ENCODE data around the gene GALM. TPM values are rescaled to one million over a fixed set of nuclear protein-coding genes. Genes with fewer than 3 reads are reported as not detected.

GALM gene
- total and polyA plus RNA-seq, 2 donors (not counting 3 experiments of a cell fraction or from before 2014, with no cell fraction given) = 4.8 to 6.1 TPM

DNA sequence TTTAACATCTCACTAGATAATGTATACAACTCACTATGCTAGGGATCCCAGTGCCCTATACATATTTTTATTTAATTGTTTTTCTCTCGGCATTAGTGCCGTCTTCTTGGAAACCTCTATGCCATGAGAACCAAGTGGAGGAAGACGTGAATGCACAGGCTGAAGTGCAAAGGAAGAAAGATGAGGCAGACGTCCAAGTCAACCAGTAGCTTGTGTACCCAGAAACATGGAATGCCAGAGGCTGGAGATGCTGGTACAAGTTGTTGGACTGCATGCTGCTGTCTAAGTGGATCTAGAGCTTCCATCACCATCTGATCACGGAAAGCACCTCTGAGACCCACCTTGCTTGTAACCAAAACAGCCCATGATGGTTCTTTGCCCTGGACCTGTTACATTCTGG lies 99.6 kb downstream of the GALM start:
- Histone ChIP-seq H3K36me3 (ENCODE audit: control insufficient read depth in 2 of 2, extremely low read depth in 1 of 2, insufficient read depth in 2 of 2, low read length in 2 of 2) (no peaks in the 10 kb centered on the region), H3K79me2 (ENCODE audit: control insufficient read depth, insufficient read depth, low read length) (no peaks in the 10 kb centered on the region), H3K27me3 (ENCODE audit: control insufficient read depth in 2 of 2, insufficient read depth in 2 of 2, low read length in 2 of 2) (no peaks in the 10 kb centered on the region), H3K4me1 (ENCODE audit: control insufficient read depth, extremely low read depth, insufficient read depth, low read length) (no peaks in the 10 kb centered on the region), H3K4me3 (replicated peaks in 1 of 3; ENCODE audit: insufficient read depth in 1 of 3, low read depth in 1 of 3, low read length in 3 of 3) (no peak overlapping the region), H3K9me1 (replicated peaks; ENCODE audit: control insufficient read depth, extremely low read depth, insufficient read depth, low read length) (no peaks in the 10 kb centered on the region), H3K9ac (replicated peaks; ENCODE audit: extremely low read depth, insufficient read depth, low read length) (no peak overlapping the region), H3K4me2 (ENCODE audit: insufficient read depth, low read length) (no peak overlapping the region), H4K20me1 (replicated peaks; ENCODE audit: control insufficient read depth, extremely low read depth, insufficient read depth, low read length) (no peaks in the 10 kb centered on the region), H3K27ac (ENCODE audit: insufficient read depth, low read depth, low read length) (no peak overlapping the region), H2AFZ (ENCODE audit: low read depth, low read length) (no peak overlapping the region), H3K9me3 (replicated peaks; ENCODE audit: control insufficient read depth, insufficient read depth, low read length) (no peaks in the 10 kb centered on the region)
- ChIA-PET CTCF (no interaction called here), POLR2A (no interaction called here)
- intact Hi-C loops (cut with micrococcal nuclease) (no loop called here), dilution Hi-C loops (cut with MboI; ENCODE audit: extremely low pct_ligation_motif_present, low sequenced_read_pairs) (no loop called here)
- TF ChIP-seq FOS (IDR thresholded peaks at IDR 0.05; ENCODE audit: borderline replicate concordance, insufficient read depth, low read length) (no peak), CTCF (IDR thresholded peaks at IDR 0.05; ENCODE audit: extremely low read depth in 1 of 2, insufficient read depth in 1 of 2, low read depth in 1 of 2, low read length in 2 of 2) (no peak), MAX (IDR thresholded peaks at IDR 0.05; ENCODE audit: insufficient read depth, insufficient read length) (no peak), MYC (IDR thresholded peaks at IDR 0.05; ENCODE audit: low read depth, low read length) (no peak), GATA2 (IDR thresholded peaks at IDR 0.05; ENCODE audit: insufficient read depth, insufficient read length, low read depth, low read length) (no peak), POLR2A (IDR thresholded peaks at IDR 0.05; ENCODE audit: low read depth, low read length) (no peak), POLR2AphosphoS5 (IDR thresholded peaks at IDR 0.05; ENCODE audit: insufficient read depth, low read depth, low read length) (no peak), JUN (IDR thresholded peaks at IDR 0.05; ENCODE audit: borderline replicate concordance, insufficient read depth, insufficient read length, low read depth) (no peak), EZH2 (IDR thresholded peaks at IDR 0.05; ENCODE audit: borderline replicate concordance, low read depth, low read length, severe bottlenecking) (no peak)
- no peak for FAIRE-seq
- no peak for DNase-seq (ENCODE audit: low read depth, low spot score)
- BruUV-seq (replicated peaks) = no TSS peak

All from endothelial cell of umbilical vein (primary cell).